Measurements from ENCODE around the gene RPS18. TPM values are rescaled to one million over a fixed set of nuclear protein-coding genes. Genes with fewer than 3 reads are reported as not detected.

RPS18 gene
- total and polyA plus RNA-seq, 2 of the 4 experiments (the other 2 are of a cell fraction), result 6,577 to 8,417 TPM

DNA sequence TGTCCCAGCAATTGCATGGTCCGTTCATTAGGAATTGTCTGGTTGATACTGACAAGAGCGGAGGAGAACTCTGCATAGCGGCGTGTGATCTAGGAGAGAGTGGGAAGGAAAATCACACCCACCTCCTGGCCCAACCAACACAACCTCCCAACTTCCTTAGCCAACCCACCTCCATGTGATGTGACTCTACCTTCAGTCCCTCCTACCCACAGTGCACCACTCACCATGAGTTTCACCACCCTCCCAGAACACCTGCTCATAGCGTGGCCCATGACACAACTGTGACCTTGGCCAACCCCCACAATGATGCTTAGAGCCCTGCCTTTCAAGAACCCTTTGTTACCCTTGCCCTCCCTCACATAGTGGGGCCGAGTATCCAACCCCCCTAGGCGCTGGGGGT, 7.9 kb upstream of the RPS18 start:
- CTCF ChIA-PET, result no interaction called here

More for the DNA sequence above, 7.9 kb upstream of the RPS18 start:
- Histone ChIP-seq H3K4me1 (ENCODE audit: control insufficient read depth, insufficient read depth, low read length) (no peaks in the 10 kb centered on the region), H2AK9ac (replicated peaks; ENCODE audit: low read depth, low read length, poor library complexity) (no peak overlapping the region), H4K91ac (ENCODE audit: insufficient read depth, low read depth, low read length) (no peak overlapping the region), H3K9me1 (ENCODE audit: insufficient read depth, low read length) (no peaks in the 10 kb centered on the region; the same call in 1 of the 2 replicates), H2AK5ac (ENCODE audit: low read depth, low read length) (no peak overlapping the region), H3K4me3 (ENCODE audit: insufficient read depth, low read depth, low read length) (no peak overlapping the region), H4K20me1 (ENCODE audit: insufficient read depth, low read length) (no peaks in the 10 kb centered on the region), H3K9me3 (ENCODE audit: control insufficient read depth, insufficient read depth, low read length) (no peaks in the 10 kb centered on the region), H3K27ac (ENCODE audit: insufficient read depth, low read length) (no peak overlapping the region), H2BK5ac (ENCODE audit: low read depth, low read length, poor library complexity, severe bottlenecking) (no peak overlapping the region), H3K27me3 (ENCODE audit: control insufficient read depth, insufficient read depth, low read length) (no peaks in the 10 kb centered on the region), H3K56ac (ENCODE audit: extremely low read depth, insufficient read depth, low read length) (no peak overlapping the region), H3K36me3 (ENCODE audit: control insufficient read depth, insufficient read depth, low read length) (peaks cover 56% of the 10 kb centered on the region), H2BK20ac (ENCODE audit: low read depth, low read length) (no peak overlapping the region), H4K5ac (ENCODE audit: low read depth, low read length) (no peak overlapping the region), H4K8ac (ENCODE audit: low read depth in 2 of 2, low read length in 2 of 2) (no peak overlapping the region), H2AFZ (replicated peaks; ENCODE audit: low read length, poor library complexity) (no peak overlapping the region), H3K4ac (ENCODE audit: low read depth, low read length) (no peak overlapping the region), H3K4me2 (ENCODE audit: low read depth, low read length) (no peak overlapping the region), H3K9ac (ENCODE audit: low read depth, low read length) (no peak overlapping the region), H3K79me1 (ENCODE audit: low read depth in 1 of 2, low read length in 2 of 2) (peaks cover 0 to 10% of the 10 kb centered on the region in 2 experiments; a peak in 2 of 4 replicates), H3K23ac (ENCODE audit: low read depth, low read length) (no peak overlapping the region), H3K18ac (ENCODE audit: low read depth, low read length) (no peak overlapping the region), H2BK15ac (ENCODE audit: low read depth, low read length) (no peak overlapping the region), H3K14ac (replicated peaks; ENCODE audit: low read depth, low read length) (no peak overlapping the region), H2BK120ac (ENCODE audit: low read depth, low read length) (no peak overlapping the region)
- DNase-seq (no peak), ATAC-seq (ENCODE audit: low read depth) (no peak)
- WGBS, 2 experiments (ENCODE audit: extremely low coverage in 2 of 2, insufficient read length in 1 of 2), result 40% methylated on average over 1 of the region's 7 CpGs; no CpG with 5 or more reads in 1 of the 2 experiments
- TF ChIP-seq, protein P1, sequence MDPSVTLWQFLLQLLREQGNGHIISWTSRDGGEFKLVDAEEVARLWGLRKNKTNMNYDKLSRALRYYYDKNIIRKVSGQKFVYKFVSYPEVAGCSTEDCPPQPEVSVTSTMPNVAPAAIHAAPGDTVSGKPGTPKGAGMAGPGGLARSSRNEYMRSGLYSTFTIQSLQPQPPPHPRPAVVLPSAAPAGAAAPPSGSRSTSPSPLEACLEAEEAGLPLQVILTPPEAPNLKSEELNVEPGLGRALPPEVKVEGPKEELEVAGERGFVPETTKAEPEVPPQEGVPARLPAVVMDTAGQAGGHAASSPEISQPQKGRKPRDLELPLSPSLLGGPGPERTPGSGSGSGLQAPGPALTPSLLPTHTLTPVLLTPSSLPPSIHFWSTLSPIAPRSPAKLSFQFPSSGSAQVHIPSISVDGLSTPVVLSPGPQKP (IDR thresholded peaks at IDR 0.05; ENCODE audit: borderline replicate concordance, low read depth, low read length), result no peak
- TF ChIP-seq MAFK (IDR thresholded peaks at IDR 0.05; ENCODE audit: low read depth, low read length) (no peak), MAZ (IDR thresholded peaks at IDR 0.05; ENCODE audit: borderline replicate concordance, low read depth, low read length) (no peak), BHLHE40 (IDR thresholded peaks at IDR 0.05; ENCODE audit: low read depth, low read length) (no peak), SMC3 (IDR thresholded peaks at IDR 0.05; ENCODE audit: low read depth, low read length) (no peak), CEBPB (IDR thresholded peaks at IDR 0.05; ENCODE audit: low read depth, low read length) (no peak), POLR2A (IDR thresholded peaks at IDR 0.05; ENCODE audit: low read depth, low read length) (no peak), RFX5 (IDR thresholded peaks at IDR 0.05; ENCODE audit: low read depth, low read length) (no peak), NFE2L2 (IDR thresholded peaks at IDR 0.05; ENCODE audit: low read depth, low read length) (no peak), MXI1 (IDR thresholded peaks at IDR 0.05; ENCODE audit: borderline replicate concordance, low read depth, low read length) (no peak), RCOR1 (IDR thresholded peaks at IDR 0.05; ENCODE audit: insufficient replicate concordance, low read length) (no peak), CHD1 (IDR thresholded peaks at IDR 0.05; ENCODE audit: low read depth, low read length) (no peak), RAD21 (IDR thresholded peaks at IDR 0.05; ENCODE audit: low read length) (no peak), FOS (IDR thresholded peaks at IDR 0.05; ENCODE audit: low read depth, low read length) (no peak)
- TF ChIP-seq, protein P2, sequence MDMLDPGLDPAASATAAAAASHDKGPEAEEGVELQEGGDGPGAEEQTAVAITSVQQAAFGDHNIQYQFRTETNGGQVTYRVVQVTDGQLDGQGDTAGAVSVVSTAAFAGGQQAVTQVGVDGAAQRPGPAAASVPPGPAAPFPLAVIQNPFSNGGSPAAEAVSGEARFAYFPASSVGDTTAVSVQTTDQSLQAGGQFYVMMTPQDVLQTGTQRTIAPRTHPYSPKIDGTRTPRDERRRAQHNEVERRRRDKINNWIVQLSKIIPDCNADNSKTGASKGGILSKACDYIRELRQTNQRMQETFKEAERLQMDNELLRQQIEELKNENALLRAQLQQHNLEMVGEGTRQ (IDR thresholded peaks at IDR 0.05; ENCODE audit: low read depth, low read length), result no peak
- TF ChIP-seq, protein P3, sequence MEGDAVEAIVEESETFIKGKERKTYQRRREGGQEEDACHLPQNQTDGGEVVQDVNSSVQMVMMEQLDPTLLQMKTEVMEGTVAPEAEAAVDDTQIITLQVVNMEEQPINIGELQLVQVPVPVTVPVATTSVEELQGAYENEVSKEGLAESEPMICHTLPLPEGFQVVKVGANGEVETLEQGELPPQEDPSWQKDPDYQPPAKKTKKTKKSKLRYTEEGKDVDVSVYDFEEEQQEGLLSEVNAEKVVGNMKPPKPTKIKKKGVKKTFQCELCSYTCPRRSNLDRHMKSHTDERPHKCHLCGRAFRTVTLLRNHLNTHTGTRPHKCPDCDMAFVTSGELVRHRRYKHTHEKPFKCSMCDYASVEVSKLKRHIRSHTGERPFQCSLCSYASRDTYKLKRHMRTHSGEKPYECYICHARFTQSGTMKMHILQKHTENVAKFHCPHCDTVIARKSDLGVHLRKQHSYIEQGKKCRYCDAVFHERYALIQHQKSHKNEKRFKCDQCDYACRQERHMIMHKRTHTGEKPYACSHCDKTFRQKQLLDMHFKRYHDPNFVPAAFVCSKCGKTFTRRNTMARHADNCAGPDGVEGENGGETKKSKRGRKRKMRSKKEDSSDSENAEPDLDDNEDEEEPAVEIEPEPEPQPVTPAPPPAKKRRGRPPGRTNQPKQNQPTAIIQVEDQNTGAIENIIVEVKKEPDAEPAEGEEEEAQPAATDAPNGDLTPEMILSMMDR (conservative IDR thresholded peaks at IDR 0.05; ENCODE audit: low read depth, low read length), result no peak
- BruUV-seq (replicated peaks), result no TSS peak
- intact Hi-C loops (cut with micrococcal nuclease), result no loop called here
- POLR2A ChIA-PET (ENCODE audit: unreplicated experiment), result no interaction called here
- dilution Hi-C loops (cut with HindIII; ENCODE audit: low sequenced_read_pairs, unreplicated experiment), result no loop called here
- in situ Hi-C loops (cut with MboI; ENCODE audit: low sequenced_read_pairs), result no loop called here
